SIG-M5 treated with dmso at 0.1 percent for 504 hours (cell line): ENCODE measurements around the gene DYNLT4.
"Not testable (repeated sequence)": the region's sequence is repeated elsewhere in the genome, so short reads cannot be mapped to it uniquely, and the experiment has no call there.

Experiments
- DNase-seq: peaks from one replicate; lab custom pipeline; 2025; ENCODE audit not compliant: unreplicated experiment; lab: John Stamatoyannopoulos, UW

Gene DYNLT4

GRCh38 chr1:44766421-44766820 lies 40.7 kb downstream of the DYNLT4 start:
- not testable (repeated sequence) for DNase-seq

GRCh38 chr1:44760876-44761275 lies 46.3 kb downstream of the DYNLT4 start:
- DNase-seq, result no peak

- no peak for DNase-seq
Measured at GRCh38 chr1:44759077-44759476, 48.1 kb downstream of the DYNLT4 start.

GRCh38 chr1:44757420-44757819 lies 49.7 kb downstream of the DYNLT4 start:
- no peak for DNase-seq
